Measurements from ENCODE around the gene SLC22A23. TPM values are rescaled to one million over a fixed set of nuclear protein-coding genes. Genes with fewer than 3 reads are reported as not detected.

The SLC22A23 gene
- total RNA-seq, 4 donors from 2014 or later, result 8.3 to 22.5 (median 12.8) TPM

DNA sequence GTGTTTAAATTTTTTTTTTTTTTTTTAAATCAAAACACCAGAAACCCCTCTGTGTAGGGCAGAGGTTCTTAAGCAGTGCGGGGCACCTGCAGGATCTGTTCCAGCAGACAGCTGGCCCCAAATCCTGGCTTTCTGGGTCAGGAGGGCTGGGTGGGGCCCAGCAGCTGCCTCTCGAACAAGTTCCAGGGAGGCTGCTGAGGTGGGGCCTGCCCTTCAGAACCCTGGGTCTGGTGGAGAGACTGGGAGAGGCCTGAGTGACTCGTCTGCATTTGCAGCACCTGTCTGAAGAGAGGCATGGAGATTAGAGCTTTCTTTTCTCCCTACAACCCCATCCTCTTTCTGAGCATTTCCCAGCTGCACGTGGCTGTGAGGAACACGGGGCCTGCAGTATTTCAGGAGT is 189.7 kb downstream of the SLC22A23 start:
- TF ChIP-seq CTCF (IDR thresholded peaks at IDR 0.05), result no peak
- no peak for ATAC-seq (ENCODE audit: low FRiP score)
- DNase-seq (ENCODE audit: low spot score), result no peak

- DNase-seq (ENCODE audit: low spot score), result no peak
- no peak for TF ChIP-seq CTCF (IDR thresholded peaks at IDR 0.05)
- no peak for ATAC-seq (ENCODE audit: low FRiP score)
Measured at GRCh38 chr6:3266170-3266569, 190.7 kb downstream of the SLC22A23 start.

GRCh38 chr6:3265671-3266070 is 191.2 kb downstream of the SLC22A23 start:
- ATAC-seq (ENCODE audit: low FRiP score) (no peak), DNase-seq (ENCODE audit: low spot score) (no peak)
- no peak for TF ChIP-seq CTCF (IDR thresholded peaks at IDR 0.05)

DNA sequence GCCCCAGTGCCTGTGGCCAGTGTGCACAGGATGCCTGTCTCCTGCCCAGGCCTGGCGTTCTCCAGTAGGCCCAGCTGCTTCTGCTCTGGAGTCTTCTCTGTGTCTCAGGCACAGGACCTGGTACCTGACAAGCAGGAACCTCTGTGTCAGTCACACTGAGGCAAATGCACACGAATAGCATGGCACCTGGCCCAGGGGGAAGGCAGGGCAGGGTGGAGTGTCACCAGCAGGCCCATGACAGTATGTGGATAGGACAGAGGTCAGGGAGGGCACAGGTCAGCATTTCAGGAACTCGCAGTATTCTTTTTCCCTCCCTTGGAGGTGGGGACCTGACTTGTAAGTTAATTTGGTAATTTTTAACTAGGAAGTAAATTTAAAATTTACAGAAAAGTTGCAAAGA is 192.5 kb downstream of the SLC22A23 start:
- no peak for TF ChIP-seq CTCF (IDR thresholded peaks at IDR 0.05)
- no peak for ATAC-seq (ENCODE audit: low FRiP score)
- no peak for DNase-seq (ENCODE audit: low spot score)

- ATAC-seq (ENCODE audit: low FRiP score), result no peak
- TF ChIP-seq CTCF (IDR thresholded peaks at IDR 0.05), result no peak
- no peak for DNase-seq (ENCODE audit: low spot score)
Measured at GRCh38 chr6:3263096-3263495, 193.8 kb downstream of the SLC22A23 start.

- TF ChIP-seq CTCF (IDR thresholded peaks at IDR 0.05), result no peak
- DNase-seq (ENCODE audit: low spot score), result no peak
- ATAC-seq (ENCODE audit: low FRiP score), result no peak
Measured at GRCh38 chr6:3261921-3262320, 194.9 kb downstream of the SLC22A23 start.

DNA sequence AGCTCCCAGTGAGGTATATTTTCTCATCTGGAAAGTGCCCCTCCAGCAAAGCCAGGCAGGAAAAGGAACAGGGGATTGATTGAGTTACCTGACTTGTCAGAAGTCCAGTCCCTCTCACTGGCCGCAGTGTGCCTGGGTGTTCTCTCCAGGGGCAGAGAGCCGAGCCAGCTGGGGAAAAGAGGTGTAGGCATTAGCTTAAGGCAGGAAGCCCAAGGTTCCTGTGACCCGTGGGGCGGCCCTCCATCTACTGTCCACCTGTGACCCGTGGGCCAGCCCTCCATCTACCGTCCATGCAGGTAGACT is 195.4 kb downstream of the SLC22A23 start:
- TF ChIP-seq CTCF (IDR thresholded peaks at IDR 0.05), result no peak
- no peak for ATAC-seq (ENCODE audit: low FRiP score)
- no peak for DNase-seq (ENCODE audit: low spot score)

All from omental fat pad (tissue), 4 donors.